Measurements from ENCODE around the gene E2F2.
"Not testable (repeated sequence)": the region's sequence is repeated elsewhere in the genome, so short reads cannot be mapped to it uniquely, and the experiment has no call there.

E2F2 gene

DNA sequence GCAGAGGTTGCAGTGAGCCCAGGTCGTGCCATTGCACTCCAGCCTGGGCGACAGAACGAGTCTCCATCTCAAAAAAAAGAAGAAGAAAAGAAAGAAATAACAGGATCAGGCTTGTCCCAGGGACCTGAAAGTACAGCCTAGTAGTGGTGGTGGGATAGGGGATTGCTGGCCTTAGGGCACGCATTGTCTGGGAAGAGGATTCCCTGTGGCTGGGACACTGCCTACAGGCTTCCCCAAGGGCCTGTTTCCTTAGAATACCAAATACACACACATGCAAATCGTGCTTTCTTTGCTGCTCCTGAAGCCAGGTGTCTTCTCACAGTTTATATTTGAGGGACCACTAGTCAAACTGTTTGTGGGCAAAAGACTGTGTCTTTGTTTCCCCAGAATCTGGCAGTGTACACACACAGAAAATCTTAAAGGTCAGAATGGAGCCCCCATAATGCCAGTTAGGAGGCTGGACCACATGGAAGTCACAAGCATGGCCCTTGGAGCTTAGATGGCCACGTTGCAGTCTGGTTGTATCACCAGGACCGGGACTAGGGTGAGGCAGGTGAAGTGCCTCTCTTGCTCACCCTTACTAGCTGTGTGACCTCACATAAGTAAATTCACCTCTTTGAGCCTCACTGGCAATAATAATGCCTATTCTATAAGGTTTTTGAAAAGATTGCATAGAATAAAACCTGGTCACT lies 34.4 kb downstream of the E2F2 start:
- no peak overlapping the region for H3K27ac ChIP-seq
- no peak overlapping the region for H3K4me2 ChIP-seq (ENCODE audit: low read length)
- no peak overlapping the region for H3K9ac ChIP-seq
- H3K79me2 ChIP-seq = no peaks in the 10 kb centered on the region
- no peaks in the 10 kb centered on the region for H3K27me3 ChIP-seq (ENCODE audit: control insufficient read depth, insufficient read depth, low read length)
- H3K4me3 ChIP-seq (ENCODE audit: low read depth, low read length) = no peak overlapping the region
- no peaks in the 10 kb centered on the region for H3K4me1 ChIP-seq
- H3K36me3 ChIP-seq (ENCODE audit: control insufficient read depth, insufficient read depth, low read length) = no peaks in the 10 kb centered on the region
- H2AFZ ChIP-seq = no peak overlapping the region
- no peaks in the 10 kb centered on the region for H3K9me3 ChIP-seq (ENCODE audit: control insufficient read depth, low read length)
- TF ChIP-seq, protein P1, sequence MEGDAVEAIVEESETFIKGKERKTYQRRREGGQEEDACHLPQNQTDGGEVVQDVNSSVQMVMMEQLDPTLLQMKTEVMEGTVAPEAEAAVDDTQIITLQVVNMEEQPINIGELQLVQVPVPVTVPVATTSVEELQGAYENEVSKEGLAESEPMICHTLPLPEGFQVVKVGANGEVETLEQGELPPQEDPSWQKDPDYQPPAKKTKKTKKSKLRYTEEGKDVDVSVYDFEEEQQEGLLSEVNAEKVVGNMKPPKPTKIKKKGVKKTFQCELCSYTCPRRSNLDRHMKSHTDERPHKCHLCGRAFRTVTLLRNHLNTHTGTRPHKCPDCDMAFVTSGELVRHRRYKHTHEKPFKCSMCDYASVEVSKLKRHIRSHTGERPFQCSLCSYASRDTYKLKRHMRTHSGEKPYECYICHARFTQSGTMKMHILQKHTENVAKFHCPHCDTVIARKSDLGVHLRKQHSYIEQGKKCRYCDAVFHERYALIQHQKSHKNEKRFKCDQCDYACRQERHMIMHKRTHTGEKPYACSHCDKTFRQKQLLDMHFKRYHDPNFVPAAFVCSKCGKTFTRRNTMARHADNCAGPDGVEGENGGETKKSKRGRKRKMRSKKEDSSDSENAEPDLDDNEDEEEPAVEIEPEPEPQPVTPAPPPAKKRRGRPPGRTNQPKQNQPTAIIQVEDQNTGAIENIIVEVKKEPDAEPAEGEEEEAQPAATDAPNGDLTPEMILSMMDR (IDR thresholded peaks at IDR 0.05) = no peak

DNA sequence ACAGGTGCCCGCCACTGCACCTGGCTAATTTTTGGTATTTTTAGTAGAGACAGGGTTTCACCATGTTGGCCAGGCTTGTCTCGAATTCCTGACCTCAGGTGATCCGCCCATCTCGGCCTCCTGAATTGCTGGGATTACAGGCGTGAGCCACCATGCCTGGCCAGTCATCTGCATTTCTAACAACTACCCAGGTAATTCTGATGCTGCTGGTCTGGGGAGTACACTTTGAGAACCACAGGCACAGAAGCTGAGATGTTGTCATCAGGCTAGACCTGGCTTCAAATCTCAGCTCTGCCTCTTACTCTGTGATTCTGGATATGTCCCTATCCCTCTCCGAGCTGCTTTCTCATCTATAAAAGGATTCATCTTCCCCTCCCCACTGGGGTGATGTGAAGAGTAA lies 36.2 kb downstream of the E2F2 start:
- not testable (repeated sequence) for H3K9me3 ChIP-seq (ENCODE audit: control insufficient read depth, low read length); H3K4me1 ChIP-seq; H3K9ac ChIP-seq; H3K36me3 ChIP-seq (ENCODE audit: control insufficient read depth, insufficient read depth, low read length); H3K27ac ChIP-seq; H3K4me2 ChIP-seq (ENCODE audit: low read length); H3K4me3 ChIP-seq (ENCODE audit: low read depth, low read length); H3K79me2 ChIP-seq; H2AFZ ChIP-seq; H3K27me3 ChIP-seq (ENCODE audit: control insufficient read depth, insufficient read depth, low read length)

DNA sequence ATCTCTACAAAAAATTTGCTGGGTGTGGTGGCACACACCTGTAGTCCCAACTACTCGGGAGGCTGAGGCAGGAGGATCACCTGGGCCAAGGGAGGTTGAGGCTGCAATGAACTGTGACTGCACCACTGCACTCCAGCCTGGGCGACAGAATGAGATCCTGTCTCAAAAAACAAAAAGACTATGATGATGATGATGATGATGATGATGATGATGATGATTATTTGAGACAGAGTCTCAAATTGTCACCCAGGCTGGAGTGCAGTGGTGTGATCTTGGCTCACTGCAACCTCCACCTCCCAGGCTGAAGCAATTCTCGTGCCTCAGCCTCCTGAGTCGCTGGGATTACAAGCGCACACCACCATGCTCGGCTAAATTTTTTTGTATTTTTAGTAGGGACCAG lies 38.3 kb downstream of the E2F2 start:
- not testable (repeated sequence) for H2AFZ ChIP-seq; H3K36me3 ChIP-seq (ENCODE audit: control insufficient read depth, insufficient read depth, low read length); H3K4me3 ChIP-seq (ENCODE audit: low read depth, low read length); H3K27ac ChIP-seq; H3K4me2 ChIP-seq (ENCODE audit: low read length); H3K27me3 ChIP-seq (ENCODE audit: control insufficient read depth, insufficient read depth, low read length); H3K9me3 ChIP-seq (ENCODE audit: control insufficient read depth, low read length); H3K9ac ChIP-seq; H3K79me2 ChIP-seq; H3K4me1 ChIP-seq

DNA sequence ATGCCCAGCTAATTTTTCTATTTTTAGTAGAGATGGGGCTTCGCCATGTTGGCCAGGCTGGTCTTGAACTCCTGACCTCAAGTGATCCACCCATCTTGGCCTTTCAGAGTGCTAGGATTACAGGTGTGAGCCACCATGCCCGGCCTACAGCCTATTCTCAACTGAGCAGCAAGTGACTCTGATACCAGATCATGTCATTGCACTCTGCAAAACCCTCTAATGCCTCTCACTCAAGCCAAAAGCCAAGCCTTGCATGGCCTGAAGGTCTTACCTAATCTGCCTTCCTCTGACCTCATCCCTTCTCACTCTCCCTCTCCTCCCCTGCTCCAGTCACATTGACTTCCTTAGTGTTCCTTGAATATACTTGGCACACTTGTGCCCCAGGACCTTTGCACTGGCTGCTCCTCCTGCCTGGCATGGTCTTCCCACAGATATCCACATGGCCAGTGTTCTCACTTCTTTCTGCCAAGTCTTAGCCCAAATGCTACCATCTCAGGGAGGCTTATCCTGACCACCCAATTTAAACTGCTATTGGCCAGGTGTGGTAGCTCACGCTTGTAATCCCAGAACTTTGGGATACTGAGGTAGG lies 38.8 kb downstream of the E2F2 start:
- Histone ChIP-seq H3K9me3 (ENCODE audit: control insufficient read depth, low read length) (no peaks in the 10 kb centered on the region), H3K36me3 (ENCODE audit: control insufficient read depth, insufficient read depth, low read length) (no peaks in the 10 kb centered on the region), H3K4me2 (ENCODE audit: low read length) (no peak overlapping the region), H3K4me1 (no peaks in the 10 kb centered on the region), H2AFZ (no peak overlapping the region), H3K4me3 (ENCODE audit: low read depth, low read length) (no peak overlapping the region), H3K27me3 (ENCODE audit: control insufficient read depth, insufficient read depth, low read length) (no peaks in the 10 kb centered on the region), H3K79me2 (no peaks in the 10 kb centered on the region), H3K9ac (no peak overlapping the region), H3K27ac (no peak overlapping the region)
- TF ChIP-seq, protein P1 (IDR thresholded peaks at IDR 0.05) = no peak

DNA sequence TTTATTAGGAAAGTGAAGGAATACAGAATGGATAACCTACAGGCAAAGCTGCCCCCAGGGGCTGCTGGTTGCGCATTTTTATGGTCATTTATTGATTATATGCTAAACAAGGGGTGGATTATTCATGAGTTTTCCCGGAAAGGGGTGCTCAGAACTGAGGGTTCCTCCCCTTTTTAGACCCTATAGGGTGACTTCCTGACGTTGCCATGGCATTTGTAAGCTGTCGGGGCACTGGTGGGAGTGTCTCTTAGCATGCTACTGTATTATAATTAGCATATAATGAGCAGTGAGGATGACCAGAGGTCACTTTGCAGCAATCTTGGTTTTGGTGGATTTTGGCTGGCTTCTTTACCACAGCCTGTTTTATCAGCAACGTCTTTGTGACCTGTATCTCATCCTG lies 41.2 kb downstream of the E2F2 start:
- Histone ChIP-seq H3K9ac (no peak overlapping the region), H3K27ac (no peak overlapping the region), H3K27me3 (ENCODE audit: control insufficient read depth, insufficient read depth, low read length) (no peaks in the 10 kb centered on the region), H2AFZ (no peak overlapping the region), H3K36me3 (ENCODE audit: control insufficient read depth, insufficient read depth, low read length) (no peaks in the 10 kb centered on the region), H3K9me3 (ENCODE audit: control insufficient read depth, low read length) (no peaks in the 10 kb centered on the region), H3K4me2 (ENCODE audit: low read length) (no peak overlapping the region), H3K4me1 (no peaks in the 10 kb centered on the region), H3K4me3 (ENCODE audit: low read depth, low read length) (no peak overlapping the region), H3K79me2 (no peaks in the 10 kb centered on the region)
- TF ChIP-seq, protein P1 (IDR thresholded peaks at IDR 0.05) = no peak

DNA sequence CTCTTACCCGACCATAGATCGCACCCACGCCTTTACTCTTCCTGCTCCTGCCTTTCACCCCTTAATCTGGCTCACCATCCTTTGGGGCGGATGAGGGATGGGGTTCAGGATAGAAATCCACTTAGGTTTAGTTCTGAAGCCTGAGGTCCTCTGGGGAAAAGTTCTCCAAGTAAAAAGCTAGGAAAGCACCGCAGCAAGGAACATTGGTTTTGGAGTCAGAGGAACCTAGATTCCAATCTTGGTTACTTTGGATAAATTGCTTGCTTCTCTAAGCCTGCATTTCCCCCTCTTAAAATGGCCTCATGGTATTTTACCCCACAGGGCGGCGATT lies 46.1 kb downstream of the E2F2 start:
- Histone ChIP-seq H3K79me2 (no peaks in the 10 kb centered on the region), H3K9me3 (ENCODE audit: control insufficient read depth, low read length) (no peaks in the 10 kb centered on the region), H3K4me1 (no peaks in the 10 kb centered on the region), H3K9ac (no peak overlapping the region), H2AFZ (peak overlapping the region; percentile 62), H3K4me2 (ENCODE audit: low read length) (peak overlapping the region; percentile 69), H3K36me3 (ENCODE audit: control insufficient read depth, insufficient read depth, low read length) (no peaks in the 10 kb centered on the region), H3K27ac (peak overlapping the region; percentile 44), H3K4me3 (ENCODE audit: low read depth, low read length) (peak overlapping the region; percentile 63), H3K27me3 (ENCODE audit: control insufficient read depth, insufficient read depth, low read length) (no peaks in the 10 kb centered on the region)
- TF ChIP-seq, protein P1 (IDR thresholded peaks at IDR 0.05) = no peak
